Neural cell (in vitro differentiated cells): ENCODE measurements around the gene ADGRB2. TPM values are rescaled to one million over a fixed set of nuclear protein-coding genes. Genes with fewer than 3 reads are reported as not detected.

ENCODE experiments used
- H2AFZ ChIP-seq: fragments of 200-600, 300-800 bp; sonication (generic), shearing (Covaris generic); 2 replicates; pipeline ENCODE4 v1.6.0; 2014; ENCODE audit warnings: low read depth, mild to moderate bottlenecking, antibody characterized with exemption, low read length, moderate library complexity
- H3F3A ChIP-seq: fragments of 200-600 bp; shearing (Covaris generic); 2 replicates; pipeline ENCODE4 v1.6.1; 2016; ENCODE audit warnings: mild to moderate bottlenecking, moderate library complexity, mixed read lengths, antibody characterized with exemption, low read length; ENCODE audit not compliant: insufficient read depth, poor library complexity, severe bottlenecking
- H3K27ac ChIP-seq: fragments of 200-600, 300-800 bp; sonication (generic), shearing (Covaris generic); 2 replicates; pipeline ENCODE4 v1.5.1; 2014; ENCODE audit warnings: mild to moderate bottlenecking, low read length, moderate library complexity
- H3K27me3 ChIP-seq: fragments of 300-800, 200-600 bp; sonication (generic), shearing (Covaris generic); 2 replicates; pipeline ENCODE4 v1.6.0; 2014; ENCODE audit warnings: mild to moderate bottlenecking, low read depth, low read length, moderate library complexity; ENCODE audit not compliant: insufficient read depth
- H3K36me3 ChIP-seq: fragments of 300-800, 200-600 bp; sonication (generic), shearing (Covaris generic); 2 replicates; pipeline ENCODE4 v1.5.1; 2014; ENCODE audit warnings: mild to moderate bottlenecking, antibody characterized with exemption, low read length, moderate library complexity; ENCODE audit not compliant: insufficient read depth
- H3K4me2 ChIP-seq: fragments of 300-800, 200-600 bp; sonication (generic), shearing (Covaris generic); 2 replicates; pipeline ENCODE4 v1.6.0; 2014; ENCODE audit warnings: mild to moderate bottlenecking, low read length
- H3K4me3 ChIP-seq: fragments of 300-800, 200-600 bp; sonication (generic), shearing (Covaris generic); 2 replicates; pipeline ENCODE4 v1.5.1; 2014; ENCODE audit warnings: mild to moderate bottlenecking, low read length, moderate library complexity
- H3K79me2 ChIP-seq: fragments of 200-600 bp; shearing (Covaris generic); replicated peaks from 2 replicates; pipeline ENCODE4 v1.6.0; 2014; ENCODE audit warnings: mild to moderate bottlenecking, low read length, moderate library complexity; ENCODE audit not compliant: insufficient read depth
- H3K9ac ChIP-seq: fragments of 300-800, 200-600 bp; sonication (generic), shearing (Covaris generic); 2 replicates; pipeline ENCODE4 v1.6.1; 2016; ENCODE audit warnings: mild to moderate bottlenecking, low read length, mixed read lengths
- H3K9me2 ChIP-seq: fragments of 200-600 bp; shearing (Covaris generic); 2 replicates; pipeline ENCODE4 v1.6.1; 2016; ENCODE audit warnings: mild to moderate bottlenecking, low read length, mixed read lengths; ENCODE audit not compliant: insufficient read depth
- H3K9me3 ChIP-seq: fragments of 200-600, 300-800 bp; sonication (generic), shearing (Covaris generic); 2 replicates; pipeline ENCODE4 v1.6.1; 2016; ENCODE audit warnings: mild to moderate bottlenecking, mixed run types, low read length, moderate library complexity, mixed read lengths
- H4K20me1 ChIP-seq: fragments of 200-600 bp; shearing (Covaris generic); 2 replicates; pipeline ENCODE4 v1.6.1; 2016; ENCODE audit warnings: mild to moderate bottlenecking, mixed run types; ENCODE audit not compliant: insufficient read depth
- CTCF ChIP-seq: fragments of 450-650 bp; IDR thresholded peaks from 2 replicates; pipeline ENCODE4 v1.5.1; 2014; ENCODE audit warnings: antibody characterized with exemption, mild to moderate bottlenecking, moderate library complexity; ENCODE audit not compliant: poor library complexity, severe bottlenecking
- EP300 ChIP-seq: fragments of 450-650 bp; conservative IDR thresholded peaks from 2 replicates; pipeline ENCODE4 v1.6.1; 2014; ENCODE audit warnings: antibody characterized with exemption, mild to moderate bottlenecking, moderate library complexity; ENCODE audit not compliant: poor library complexity, severe bottlenecking
- EZH2 ChIP-seq: fragments of 200-600, 300-800 bp; shearing (Covaris generic), sonication (generic); IDR thresholded peaks from 2 replicates; pipeline ENCODE4 v1.6.1; 2014; ENCODE audit warnings: antibody characterized with exemption, low read length, borderline replicate concordance, mild to moderate bottlenecking; ENCODE audit not compliant: insufficient read depth, poor library complexity, severe bottlenecking
- MXI1 ChIP-seq: fragments of 450-650 bp; conservative IDR thresholded peaks from 2 replicates; pipeline ENCODE4 v1.6.1; 2014; ENCODE audit warnings: antibody characterized with exemption, mild to moderate bottlenecking; ENCODE audit not compliant: poor library complexity, severe bottlenecking
- POLR2AphosphoS5 ChIP-seq: IDR thresholded peaks from 2 replicates; pipeline ENCODE4 v1.6.1; 2012
- RAD21 ChIP-seq: fragments of 450-650 bp; conservative IDR thresholded peaks from 2 replicates; pipeline ENCODE4 v1.6.1; 2014; ENCODE audit warnings: antibody characterized with exemption, mild to moderate bottlenecking, moderate library complexity
- REST ChIP-seq: IDR thresholded peaks from 2 replicates; pipeline ENCODE4 v1.6.1; 2012; ENCODE audit warnings: borderline replicate concordance
- SMC3 ChIP-seq: fragments of 450-650 bp; conservative IDR thresholded peaks from 2 replicates; pipeline ENCODE4 v1.6.1; 2014; ENCODE audit warnings: antibody characterized with exemption, mild to moderate bottlenecking, moderate library complexity; ENCODE audit not compliant: poor library complexity
- TAF1 ChIP-seq: IDR thresholded peaks from 2 replicates; pipeline ENCODE4 v1.6.1; 2012; ENCODE audit warnings: low read depth
- polyA plus RNA-seq: library from polyadenylated mRNA; depleted of rRNA; stranded (reverse); fragments of >200 nt; gene quantifications from 2 replicates; pipeline ENCODE4 v1.2.3, GENCODE V29; 2014

ADGRB2 gene
- polyA plus RNA-seq, 1 donor from 2014 or later = 45.0 TPM

GRCh38 chr1:31746687-31747086 lies 17.5 kb downstream of the ADGRB2 start:
- H3K79me2 ChIP-seq = no peaks in the 10 kb centered on the region
- no peaks in the 10 kb centered on the region for H3K36me3 ChIP-seq
- H3K27ac ChIP-seq = no peak overlapping the region
- H3K27me3 ChIP-seq = no peaks in the 10 kb centered on the region
- no peaks in the 10 kb centered on the region for H4K20me1 ChIP-seq
- H3K4me2 ChIP-seq = no peak overlapping the region
- no peak overlapping the region for H2AFZ ChIP-seq
- H3K9me2 ChIP-seq = no peaks in the 10 kb centered on the region
- H3K4me3 ChIP-seq = no peak overlapping the region
- TF ChIP-seq TAF1 (no peak), MXI1 (no peak), POLR2AphosphoS5 (no peak), EZH2 (no peak), CTCF (no peak), EP300 (no peak), RAD21 (no peak), REST (no peak)
- no peak overlapping the region for H3K9ac ChIP-seq
- no peaks in the 10 kb centered on the region for H3F3A ChIP-seq
- no peaks in the 10 kb centered on the region for H3K9me3 ChIP-seq

- H3F3A ChIP-seq = no peaks in the 10 kb centered on the region
- no peak overlapping the region for H3K9ac ChIP-seq
- no peaks in the 10 kb centered on the region for H3K9me2 ChIP-seq
- no peaks in the 10 kb centered on the region for H3K27me3 ChIP-seq
- H3K36me3 ChIP-seq = no peaks in the 10 kb centered on the region
- H2AFZ ChIP-seq = no peak overlapping the region
- no peaks in the 10 kb centered on the region for H3K79me2 ChIP-seq
- H3K9me3 ChIP-seq = no peaks in the 10 kb centered on the region
- TF ChIP-seq MXI1 (no peak), POLR2AphosphoS5 (no peak), TAF1 (no peak), RAD21 (no peak), EP300 (no peak), EZH2 (no peak), SMC3 (no peak), CTCF (no peak), REST (no peak)
- no peak overlapping the region for H3K4me2 ChIP-seq
- no peak overlapping the region for H3K4me3 ChIP-seq
- H4K20me1 ChIP-seq = no peaks in the 10 kb centered on the region
- H3K27ac ChIP-seq = no peak overlapping the region
These were observed 18.0 kb downstream of the ADGRB2 start for GRCh38 chr1:31745946-31746670.
